GM23338 (cell line): ENCODE data around the gene PLD5. TPM values are rescaled to one million over a fixed set of nuclear protein-coding genes. Genes with fewer than 3 reads are reported as not detected.
A peak's percentile ranks its signal among the peaks of the same experiment; 100 is the strongest.

ENCODE experiments used
- ATAC-seq: fragments of 200-7000 bp; cut with Tn5 transposase; 3 replicates; pipeline ENCODE4 v1.9.1; 2020
- DNase-seq: peaks from one replicate; pipeline ENCODE4 v3.0.0-alpha.2; 2015; ENCODE audit warnings: low spot score
- H2AFZ ChIP-seq: fragments of 200-600 bp; sonication (generic); 2 replicates; pipeline ENCODE4 v1.8.0; 2016; ENCODE audit warnings: antibody characterized with exemption, mild to moderate bottlenecking, moderate library complexity
- H3F3A ChIP-seq: fragments of 200-600 bp; sonication (generic); replicated peaks from 2 replicates; pipeline ENCODE4 v1.8.0; 2017; ENCODE audit warnings: antibody characterized with exemption, mixed run types, low read depth
- H3K27ac ChIP-seq: fragments of 200-600 bp; sonication (generic); 2 replicates; pipeline ENCODE4 v1.6.1; 2016; ENCODE audit warnings: low read depth
- H3K27me3 ChIP-seq: fragments of 200-600 bp; sonication (generic); 2 replicates; pipeline ENCODE4 v1.8.0; 2016; ENCODE audit warnings: mild to moderate bottlenecking, mixed run types, moderate library complexity; ENCODE audit not compliant: insufficient read depth
- H3K36me3 ChIP-seq: fragments of 200-600 bp; sonication (generic); 2 replicates; pipeline ENCODE4 v1.8.0; 2016; ENCODE audit warnings: mild to moderate bottlenecking; ENCODE audit not compliant: insufficient read depth
- H3K4me1 ChIP-seq: fragments of 200-600 bp; sonication (generic); 2 replicates; pipeline ENCODE4 v1.8.0; 2016; ENCODE audit warnings: mild to moderate bottlenecking, moderate library complexity; ENCODE audit not compliant: insufficient read depth
- H3K4me2 ChIP-seq: fragments of 200-600 bp; sonication (generic); 2 replicates; pipeline ENCODE4 v1.7.1; 2017; ENCODE audit warnings: mixed run types
- H3K4me3 ChIP-seq: fragments of 200-600 bp; sonication (generic); 2 replicates; pipeline ENCODE4 v1.6.1; 2016; ENCODE audit warnings: mixed run types
- H3K79me2 ChIP-seq: fragments of 200-600 bp; sonication (generic); replicated peaks from 2 replicates; pipeline ENCODE4 v1.8.0; 2017; ENCODE audit warnings: mild to moderate bottlenecking; ENCODE audit not compliant: insufficient read depth
- H3K9me2 ChIP-seq: fragments of 200-600 bp; sonication (generic); 2 replicates; pipeline ENCODE4 v1.8.0; 2017; ENCODE audit not compliant: insufficient read depth
- H4K20me1 ChIP-seq: fragments of 200-600 bp; sonication (generic); replicated peaks from 2 replicates; pipeline ENCODE4 v1.8.0; 2017; ENCODE audit warnings: mild to moderate bottlenecking; ENCODE audit not compliant: insufficient read depth
- H3K27ac Mint-ChIP-seq: 2 replicates; pipeline ENCODE4 v1.8.0; 2020; ENCODE audit warnings: inconsistent platforms, mild to moderate bottlenecking, moderate library complexity, mixed read lengths
- H3K27me3 Mint-ChIP-seq: 3 replicates; pipeline ENCODE4 v1.8.0; 2022; ENCODE audit warnings: low read depth, mild to moderate bottlenecking, moderate library complexity, mixed read lengths, inconsistent platforms; ENCODE audit not compliant: insufficient read depth, poor library complexity
- H3K36me3 Mint-ChIP-seq: 3 replicates; pipeline ENCODE4 v1.8.0; 2021; ENCODE audit warnings: low read depth, mild to moderate bottlenecking, inconsistent platforms, moderate library complexity, mixed read lengths
- H3K4me1 Mint-ChIP-seq: 3 replicates; pipeline ENCODE4 v1.8.0; 2020; ENCODE audit warnings: mild to moderate bottlenecking, inconsistent platforms, mixed read lengths
- H3K4me3 Mint-ChIP-seq: 3 replicates; pipeline ENCODE4 v1.8.0; 2021; ENCODE audit warnings: moderate library complexity, mild to moderate bottlenecking, inconsistent platforms, mixed read lengths
- H3K9me3 Mint-ChIP-seq: 3 replicates; pipeline ENCODE4 v1.8.0; 2020; ENCODE audit warnings: moderate library complexity, mild to moderate bottlenecking, inconsistent platforms, mixed read lengths
- EZH2 ChIP-seq: fragments of 200-600 bp; sonication (generic); IDR thresholded peaks from one replicate; pipeline ENCODE4 v1.8.0; 2017; ENCODE audit warnings: antibody characterized with exemption, mild to moderate bottlenecking, low read depth; ENCODE audit not compliant: unreplicated experiment
- EZH2phosphoT487 ChIP-seq: fragments of 200-600 bp; sonication (generic); IDR thresholded peaks from one replicate; pipeline ENCODE4 v1.8.1; 2018; ENCODE audit warnings: antibody characterized with exemption; ENCODE audit not compliant: unreplicated experiment
- JUNB ChIP-seq: IDR thresholded peaks from one replicate; pipeline ENCODE4 v1.6.1; 2016; ENCODE audit warnings: antibody characterized with exemption; ENCODE audit not compliant: unreplicated experiment
- polyA plus RNA-seq: library from polyadenylated mRNA; unstranded; fragments of >200 nt; fragmentation: Nextera tagmentation; extraction: Ambion mirVana; gene quantifications from 2 replicates; pipeline ENCODE4 v1.2.1, GENCODE V29; 2016
- total RNA-seq: library from RNA; depleted of rRNA; stranded (reverse); fragments of >200 nt; shearing (Covaris generic); gene quantifications from 2 replicates; pipeline ENCODE4 v1.2.3, GENCODE V29; 2014
- TF ChIP-seq, protein P1 (sequence below): fragments of 250-450 bp; sonication (Bioruptor Pico); IDR thresholded peaks from 2 replicates; pipeline ENCODE4 v1.5.0; 2020; ENCODE audit warnings: mild to moderate bottlenecking, moderate library complexity
- TF ChIP-seq, protein P2 (sequence below): IDR thresholded peaks from 2 replicates; pipeline ENCODE4 v1.6.1; 2016; ENCODE audit warnings: antibody characterized with exemption
- TF ChIP-seq, protein P3 (sequence below), 2 experiments: fragments of 200-600 bp in 1 of 2; sonication (generic) in 1 of 2; conservative IDR thresholded peaks; 2 replicates each; pipeline versions ENCODE4 v1.5.1 to v1.6.1; 2016 to 2017; ENCODE audit warnings: antibody characterized with exemption in 2 of 2, low read depth in 2 of 2, mild to moderate bottlenecking in 2 of 2, moderate library complexity in 1 of 2

PLD5 gene
- total and polyA plus RNA-seq, 2 experiments from 2014 or later = 5.5 to 5.8 TPM

DNA sequence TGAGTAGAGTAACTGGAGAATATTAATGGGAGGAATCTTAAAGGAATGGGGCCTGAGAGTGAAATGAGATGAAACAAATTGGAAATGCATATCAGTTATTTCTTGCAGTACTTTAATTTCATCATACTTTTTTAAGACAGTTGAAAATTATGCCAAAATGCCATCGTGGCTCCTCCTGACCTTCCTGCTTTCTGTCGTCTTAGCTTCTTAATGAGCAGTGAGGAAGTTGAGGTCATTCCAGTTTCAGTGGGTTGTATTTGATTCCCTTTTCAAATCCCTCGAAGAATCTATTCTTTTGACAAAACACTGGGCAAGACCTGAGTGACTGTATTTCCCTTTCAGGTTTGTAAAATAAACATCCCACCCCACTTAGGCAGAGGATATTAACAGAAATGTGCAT is 390.7 kb downstream of the PLD5 start (continued):
- TF ChIP-seq, protein P1, sequence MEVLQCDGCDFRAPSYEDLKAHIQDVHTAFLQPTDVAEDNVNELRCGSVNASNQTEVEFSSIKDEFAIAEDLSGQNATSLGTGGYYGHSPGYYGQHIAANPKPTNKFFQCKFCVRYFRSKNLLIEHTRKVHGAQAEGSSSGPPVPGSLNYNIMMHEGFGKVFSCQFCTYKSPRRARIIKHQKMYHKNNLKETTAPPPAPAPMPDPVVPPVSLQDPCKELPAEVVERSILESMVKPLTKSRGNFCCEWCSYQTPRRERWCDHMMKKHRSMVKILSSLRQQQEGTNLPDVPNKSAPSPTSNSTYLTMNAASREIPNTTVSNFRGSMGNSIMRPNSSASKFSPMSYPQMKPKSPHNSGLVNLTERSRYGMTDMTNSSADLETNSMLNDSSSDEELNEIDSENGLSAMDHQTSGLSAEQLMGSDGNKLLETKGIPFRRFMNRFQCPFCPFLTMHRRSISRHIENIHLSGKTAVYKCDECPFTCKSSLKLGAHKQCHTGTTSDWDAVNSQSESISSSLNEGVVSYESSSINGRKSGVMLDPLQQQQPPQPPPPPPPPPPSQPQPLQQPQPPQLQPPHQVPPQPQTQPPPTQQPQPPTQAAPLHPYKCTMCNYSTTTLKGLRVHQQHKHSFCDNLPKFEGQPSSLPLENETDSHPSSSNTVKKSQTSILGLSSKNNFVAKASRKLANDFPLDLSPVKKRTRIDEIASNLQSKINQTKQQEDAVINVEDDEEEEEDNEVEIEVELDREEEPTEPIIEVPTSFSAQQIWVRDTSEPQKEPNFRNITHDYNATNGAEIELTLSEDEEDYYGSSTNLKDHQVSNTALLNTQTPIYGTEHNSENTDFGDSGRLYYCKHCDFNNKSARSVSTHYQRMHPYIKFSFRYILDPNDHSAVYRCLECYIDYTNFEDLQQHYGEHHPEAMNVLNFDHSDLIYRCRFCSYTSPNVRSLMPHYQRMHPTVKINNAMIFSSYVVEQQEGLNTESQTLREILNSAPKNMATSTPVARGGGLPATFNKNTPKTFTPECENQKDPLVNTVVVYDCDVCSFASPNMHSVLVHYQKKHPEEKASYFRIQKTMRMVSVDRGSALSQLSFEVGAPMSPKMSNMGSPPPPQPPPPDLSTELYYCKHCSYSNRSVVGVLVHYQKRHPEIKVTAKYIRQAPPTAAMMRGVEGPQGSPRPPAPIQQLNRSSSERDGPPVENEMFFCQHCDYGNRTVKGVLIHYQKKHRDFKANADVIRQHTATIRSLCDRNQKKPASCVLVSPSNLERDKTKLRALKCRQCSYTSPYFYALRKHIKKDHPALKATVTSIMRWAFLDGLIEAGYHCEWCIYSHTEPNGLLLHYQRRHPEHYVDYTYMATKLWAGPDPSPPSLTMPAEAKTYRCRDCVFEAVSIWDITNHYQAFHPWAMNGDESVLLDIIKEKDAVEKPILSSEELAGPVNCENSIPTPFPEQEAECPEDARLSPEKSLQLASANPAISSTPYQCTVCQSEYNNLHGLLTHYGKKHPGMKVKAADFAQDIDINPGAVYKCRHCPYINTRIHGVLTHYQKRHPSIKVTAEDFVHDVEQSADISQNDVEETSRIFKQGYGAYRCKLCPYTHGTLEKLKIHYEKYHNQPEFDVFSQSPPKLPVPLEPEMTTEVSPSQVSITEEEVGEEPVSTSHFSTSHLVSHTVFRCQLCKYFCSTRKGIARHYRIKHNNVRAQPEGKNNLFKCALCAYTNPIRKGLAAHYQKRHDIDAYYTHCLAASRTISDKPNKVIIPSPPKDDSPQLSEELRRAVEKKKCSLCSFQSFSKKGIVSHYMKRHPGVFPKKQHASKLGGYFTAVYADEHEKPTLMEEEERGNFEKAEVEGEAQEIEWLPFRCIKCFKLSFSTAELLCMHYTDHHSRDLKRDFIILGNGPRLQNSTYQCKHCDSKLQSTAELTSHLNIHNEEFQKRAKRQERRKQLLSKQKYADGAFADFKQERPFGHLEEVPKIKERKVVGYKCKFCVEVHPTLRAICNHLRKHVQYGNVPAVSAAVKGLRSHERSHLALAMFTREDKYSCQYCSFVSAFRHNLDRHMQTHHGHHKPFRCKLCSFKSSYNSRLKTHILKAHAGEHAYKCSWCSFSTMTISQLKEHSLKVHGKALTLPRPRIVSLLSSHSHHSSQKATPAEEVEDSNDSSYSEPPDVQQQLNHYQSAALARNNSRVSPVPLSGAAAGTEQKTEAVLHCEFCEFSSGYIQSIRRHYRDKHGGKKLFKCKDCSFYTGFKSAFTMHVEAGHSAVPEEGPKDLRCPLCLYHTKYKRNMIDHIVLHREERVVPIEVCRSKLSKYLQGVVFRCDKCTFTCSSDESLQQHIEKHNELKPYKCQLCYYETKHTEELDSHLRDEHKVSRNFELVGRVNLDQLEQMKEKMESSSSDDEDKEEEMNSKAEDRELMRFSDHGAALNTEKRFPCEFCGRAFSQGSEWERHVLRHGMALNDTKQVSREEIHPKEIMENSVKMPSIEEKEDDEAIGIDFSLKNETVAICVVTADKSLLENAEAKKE (CRISPR knock-in tag) = no peak
- TF ChIP-seq EZH2phosphoT487 (no peak), EZH2 (no peak)
- TF ChIP-seq, protein P2, sequence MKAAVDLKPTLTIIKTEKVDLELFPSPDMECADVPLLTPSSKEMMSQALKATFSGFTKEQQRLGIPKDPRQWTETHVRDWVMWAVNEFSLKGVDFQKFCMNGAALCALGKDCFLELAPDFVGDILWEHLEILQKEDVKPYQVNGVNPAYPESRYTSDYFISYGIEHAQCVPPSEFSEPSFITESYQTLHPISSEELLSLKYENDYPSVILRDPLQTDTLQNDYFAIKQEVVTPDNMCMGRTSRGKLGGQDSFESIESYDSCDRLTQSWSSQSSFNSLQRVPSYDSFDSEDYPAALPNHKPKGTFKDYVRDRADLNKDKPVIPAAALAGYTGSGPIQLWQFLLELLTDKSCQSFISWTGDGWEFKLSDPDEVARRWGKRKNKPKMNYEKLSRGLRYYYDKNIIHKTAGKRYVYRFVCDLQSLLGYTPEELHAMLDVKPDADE = no peak

DNA sequence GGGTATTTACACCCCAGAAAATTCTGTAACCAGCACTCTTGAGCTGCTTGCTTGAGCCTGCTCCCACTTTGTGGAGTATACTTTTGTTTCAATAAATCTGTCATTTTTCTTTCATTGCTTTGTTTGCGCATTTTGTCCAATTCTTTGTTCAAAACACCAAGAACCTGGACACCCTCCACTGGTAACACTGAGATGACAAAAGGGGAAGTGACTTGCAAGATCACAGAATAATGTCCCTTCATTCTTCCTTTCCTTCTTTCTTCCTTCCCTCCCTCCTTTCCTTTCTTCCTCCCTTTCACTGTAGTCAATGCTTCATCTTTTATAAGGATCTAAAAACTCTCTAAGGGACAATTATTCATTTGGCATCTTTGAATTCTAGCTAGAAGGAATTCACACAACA is 391.1 kb downstream of the PLD5 start:
- 0 out of 2 replicates have a peak overlapping the region, but pooled peaks have one; percentile 6 for H3K27ac Mint-ChIP-seq
- H3K4me3 Mint-ChIP-seq = no peak overlapping the region
- H3K4me2 ChIP-seq = no peak overlapping the region
- no peaks in the 10 kb centered on the region; the same call in 1 of the 2 replicates for H3K36me3 ChIP-seq
- no peaks in the 10 kb centered on the region for H3K9me2 ChIP-seq
- peaks cover 3% of the 10 kb centered on the region; the same call in 2 of the 3 replicates for H3K4me1 Mint-ChIP-seq
- no peak overlapping the region for H2AFZ ChIP-seq
- H3K79me2 ChIP-seq = no peaks in the 10 kb centered on the region
- peaks cover 30% of the 10 kb centered on the region for H3K9me3 Mint-ChIP-seq
- no peak overlapping the region for H3K27ac ChIP-seq
- no peaks in the 10 kb centered on the region for H3K27me3 Mint-ChIP-seq
- no peaks in the 10 kb centered on the region for H3K27me3 ChIP-seq
- no peak for ATAC-seq
- H3K4me1 ChIP-seq = no peaks in the 10 kb centered on the region
- H3K4me3 ChIP-seq = no peak overlapping the region
- H4K20me1 ChIP-seq = no peaks in the 10 kb centered on the region
- DNase-seq = no peak
- H3K36me3 Mint-ChIP-seq = peaks cover 28% of the 10 kb centered on the region
- no peaks in the 10 kb centered on the region for H3F3A ChIP-seq
- TF ChIP-seq JUNB (no peak), EZH2phosphoT487 (no peak)
- TF ChIP-seq, protein P3, sequence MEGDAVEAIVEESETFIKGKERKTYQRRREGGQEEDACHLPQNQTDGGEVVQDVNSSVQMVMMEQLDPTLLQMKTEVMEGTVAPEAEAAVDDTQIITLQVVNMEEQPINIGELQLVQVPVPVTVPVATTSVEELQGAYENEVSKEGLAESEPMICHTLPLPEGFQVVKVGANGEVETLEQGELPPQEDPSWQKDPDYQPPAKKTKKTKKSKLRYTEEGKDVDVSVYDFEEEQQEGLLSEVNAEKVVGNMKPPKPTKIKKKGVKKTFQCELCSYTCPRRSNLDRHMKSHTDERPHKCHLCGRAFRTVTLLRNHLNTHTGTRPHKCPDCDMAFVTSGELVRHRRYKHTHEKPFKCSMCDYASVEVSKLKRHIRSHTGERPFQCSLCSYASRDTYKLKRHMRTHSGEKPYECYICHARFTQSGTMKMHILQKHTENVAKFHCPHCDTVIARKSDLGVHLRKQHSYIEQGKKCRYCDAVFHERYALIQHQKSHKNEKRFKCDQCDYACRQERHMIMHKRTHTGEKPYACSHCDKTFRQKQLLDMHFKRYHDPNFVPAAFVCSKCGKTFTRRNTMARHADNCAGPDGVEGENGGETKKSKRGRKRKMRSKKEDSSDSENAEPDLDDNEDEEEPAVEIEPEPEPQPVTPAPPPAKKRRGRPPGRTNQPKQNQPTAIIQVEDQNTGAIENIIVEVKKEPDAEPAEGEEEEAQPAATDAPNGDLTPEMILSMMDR (conservative IDR thresholded peaks at IDR 0.05; ENCODE audit: low read depth in 2 of 2) = no peak
- TF ChIP-seq, protein P1 (CRISPR knock-in tag) = no peak
